ENCODE results near the gene FGFR2.

The FGFR2 gene

DNA sequence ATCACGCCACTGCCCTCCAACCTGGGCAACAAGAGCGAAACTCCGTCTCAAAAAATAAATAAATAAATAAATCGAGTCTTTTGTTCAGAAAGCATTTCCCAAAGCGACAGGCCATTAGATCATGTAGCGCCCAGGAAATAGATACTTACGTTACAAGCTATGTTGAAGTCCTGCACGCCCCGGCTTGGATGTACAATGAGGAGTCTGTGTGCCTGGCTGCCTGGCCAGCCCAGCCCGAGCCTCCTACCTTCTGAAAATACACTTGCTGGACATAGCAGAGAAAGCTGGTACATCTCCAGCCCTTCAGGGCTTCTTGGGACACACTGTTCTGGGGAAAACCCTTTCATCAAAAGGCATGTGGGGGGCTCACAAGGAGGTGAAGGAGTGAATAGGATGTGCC lies 22.1 kb downstream of the FGFR2 start:
- in situ Hi-C loops (cut with MboI; ENCODE audit: low pct_unique_long_range_greater_than_20kb, low sequenced_read_pairs, unreplicated experiment): no loop called here
- TF ChIP-seq, protein P1, sequence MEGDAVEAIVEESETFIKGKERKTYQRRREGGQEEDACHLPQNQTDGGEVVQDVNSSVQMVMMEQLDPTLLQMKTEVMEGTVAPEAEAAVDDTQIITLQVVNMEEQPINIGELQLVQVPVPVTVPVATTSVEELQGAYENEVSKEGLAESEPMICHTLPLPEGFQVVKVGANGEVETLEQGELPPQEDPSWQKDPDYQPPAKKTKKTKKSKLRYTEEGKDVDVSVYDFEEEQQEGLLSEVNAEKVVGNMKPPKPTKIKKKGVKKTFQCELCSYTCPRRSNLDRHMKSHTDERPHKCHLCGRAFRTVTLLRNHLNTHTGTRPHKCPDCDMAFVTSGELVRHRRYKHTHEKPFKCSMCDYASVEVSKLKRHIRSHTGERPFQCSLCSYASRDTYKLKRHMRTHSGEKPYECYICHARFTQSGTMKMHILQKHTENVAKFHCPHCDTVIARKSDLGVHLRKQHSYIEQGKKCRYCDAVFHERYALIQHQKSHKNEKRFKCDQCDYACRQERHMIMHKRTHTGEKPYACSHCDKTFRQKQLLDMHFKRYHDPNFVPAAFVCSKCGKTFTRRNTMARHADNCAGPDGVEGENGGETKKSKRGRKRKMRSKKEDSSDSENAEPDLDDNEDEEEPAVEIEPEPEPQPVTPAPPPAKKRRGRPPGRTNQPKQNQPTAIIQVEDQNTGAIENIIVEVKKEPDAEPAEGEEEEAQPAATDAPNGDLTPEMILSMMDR (IDR thresholded peaks at IDR 0.05; ENCODE audit: extremely low read depth, insufficient read depth, missing control alignments): no peak
- no peak for DNase-seq (ENCODE audit: low spot score)

DNA sequence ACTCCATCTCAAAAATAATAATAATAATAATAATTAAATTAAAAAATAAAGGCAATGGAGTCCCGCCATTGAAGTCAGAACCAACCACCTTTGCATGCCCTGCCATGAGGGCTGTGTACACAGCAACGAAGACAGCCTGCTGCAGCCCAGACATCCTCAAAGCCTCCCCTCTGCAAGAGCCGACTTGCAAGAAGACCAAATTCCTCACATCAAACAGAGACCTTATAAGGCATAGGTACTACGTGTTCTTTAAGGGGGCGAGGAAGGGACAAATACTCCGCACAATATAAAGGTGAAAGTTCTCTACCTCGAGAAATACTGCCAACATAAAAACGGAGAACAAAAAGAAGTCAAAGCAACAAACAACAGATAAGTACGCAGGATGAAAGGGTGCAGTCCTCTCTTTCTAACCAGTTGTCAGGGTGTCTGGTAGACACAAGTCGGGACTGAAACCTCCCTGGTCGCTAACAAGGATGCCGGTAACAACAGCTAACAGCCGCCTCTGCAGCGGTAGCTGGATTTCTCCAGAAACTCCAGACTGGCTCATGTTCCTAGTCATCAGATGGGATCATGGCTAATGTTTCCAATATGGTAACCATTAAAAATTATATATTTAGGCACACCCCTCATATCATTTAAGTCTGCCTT lies 23.6 kb downstream of the FGFR2 start:
- TF ChIP-seq, protein P1 (IDR thresholded peaks at IDR 0.05; ENCODE audit: extremely low read depth, insufficient read depth, missing control alignments): no peak
- DNase-seq (ENCODE audit: low spot score): no peak
- in situ Hi-C loops (cut with MboI; ENCODE audit: low pct_unique_long_range_greater_than_20kb, low sequenced_read_pairs, unreplicated experiment): no loop called here

- DNase-seq (ENCODE audit: low spot score): no peak
- TF ChIP-seq, protein P1 (IDR thresholded peaks at IDR 0.05; ENCODE audit: extremely low read depth, insufficient read depth, missing control alignments): no peak
These were observed 24.7 kb downstream of the FGFR2 start for GRCh38 chr10:121573538-121573941.

DNA sequence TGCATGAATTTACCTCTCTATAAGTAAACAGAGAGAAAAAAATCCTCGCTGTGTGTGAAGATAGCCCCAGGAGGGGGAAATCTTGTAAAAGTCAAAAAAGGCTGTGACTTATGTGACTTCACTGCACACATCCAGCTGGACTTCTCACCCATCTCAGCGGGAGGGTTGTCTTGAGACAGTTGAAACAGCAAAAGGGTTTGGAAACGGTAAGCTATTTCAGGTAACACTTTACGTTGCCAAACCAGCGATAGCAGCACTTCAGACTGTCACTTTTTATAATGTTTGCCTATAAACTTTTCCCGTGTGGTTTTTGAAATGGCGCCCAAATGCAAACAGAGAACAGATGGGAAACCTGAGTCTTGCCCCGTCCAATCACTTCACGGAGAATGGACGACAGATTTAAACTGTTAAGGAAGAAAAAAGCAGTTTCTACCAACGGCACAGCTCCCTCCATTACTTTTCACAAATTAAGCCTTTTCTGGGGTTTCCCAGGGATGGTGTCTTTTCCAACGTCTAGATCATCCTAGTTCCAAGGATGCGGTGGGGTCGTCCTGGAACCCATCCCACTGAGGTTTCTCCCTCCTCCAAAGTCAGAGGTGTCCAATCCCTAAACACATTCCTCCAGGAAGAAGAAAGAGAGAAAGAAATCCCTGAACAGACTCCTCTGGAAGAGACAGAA lies 25.2 kb downstream of the FGFR2 start:
- in situ Hi-C loops (cut with MboI; ENCODE audit: low pct_unique_long_range_greater_than_20kb, low sequenced_read_pairs, unreplicated experiment): no loop called here
- DNase-seq (ENCODE audit: low spot score): no peak
- TF ChIP-seq, protein P1 (IDR thresholded peaks at IDR 0.05; ENCODE audit: extremely low read depth, insufficient read depth, missing control alignments): no peak

More at GRCh38 chr10:121573538-121573941, 24.7 kb downstream of the FGFR2 start:
- in situ Hi-C loops (cut with MboI; ENCODE audit: low pct_unique_long_range_greater_than_20kb, low sequenced_read_pairs, unreplicated experiment): no loop called here

GRCh38 chr10:121570315-121570714 lies 27.9 kb downstream of the FGFR2 start:
- DNase-seq (ENCODE audit: low spot score): no peak
- in situ Hi-C loops (cut with MboI; ENCODE audit: low pct_unique_long_range_greater_than_20kb, low sequenced_read_pairs, unreplicated experiment): no loop called here
- TF ChIP-seq, protein P1 (IDR thresholded peaks at IDR 0.05; ENCODE audit: extremely low read depth, insufficient read depth, missing control alignments): no peak

DNA sequence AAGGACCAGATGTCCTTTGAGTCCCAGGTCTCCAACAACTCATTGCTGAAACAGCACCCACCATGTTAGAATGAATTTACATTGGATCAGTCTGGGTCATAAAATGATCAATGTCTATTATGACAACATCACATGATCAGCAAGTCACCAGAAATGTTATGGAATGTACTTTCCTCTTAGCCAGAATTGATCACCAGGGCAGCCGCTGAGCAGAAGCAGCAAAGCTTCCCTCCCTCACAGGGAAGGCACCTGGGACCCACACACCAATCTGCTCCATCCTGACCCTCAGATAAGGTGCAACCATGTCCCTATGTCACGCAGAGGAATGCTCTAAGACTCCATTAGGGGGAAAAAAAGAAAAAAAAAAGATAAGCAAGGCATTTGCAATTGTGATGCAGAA lies 30.0 kb downstream of the FGFR2 start:
- DNase-seq (ENCODE audit: low spot score): no peak
- in situ Hi-C loops (cut with MboI; ENCODE audit: low pct_unique_long_range_greater_than_20kb, low sequenced_read_pairs, unreplicated experiment): no loop called here
- TF ChIP-seq, protein P1 (IDR thresholded peaks at IDR 0.05; ENCODE audit: extremely low read depth, insufficient read depth, missing control alignments): no peak

Measured in GM13977 (cell line).